BLaER1 (cell line): ENCODE results near the gene CYRIA.
A peak's percentile ranks its signal among the peaks of the same experiment; 100 is the strongest.

ENCODE experiments used
- H3K27ac ChIP-seq: shearing (Covaris generic); formaldehyde crosslinking; 2 replicates; pipeline ENCODE4 v1.8.1; 2022
- H3K27me3 ChIP-seq: shearing (Covaris generic); formaldehyde crosslinking; 2 replicates; pipeline ENCODE4 v1.8.1; 2022
- H3K36me3 ChIP-seq: shearing (Covaris generic); formaldehyde crosslinking; 2 replicates; pipeline ENCODE4 v1.8.1; 2022
- H3K4me1 ChIP-seq: shearing (Covaris generic); formaldehyde crosslinking; 2 replicates; pipeline ENCODE4 v1.8.1; 2022
- H3K4me2 ChIP-seq: shearing (Covaris generic); formaldehyde crosslinking; 2 replicates; pipeline ENCODE4 v1.8.1; 2022
- H3K4me3 ChIP-seq: shearing (Covaris generic); formaldehyde crosslinking; 2 replicates; pipeline ENCODE4 v1.8.1; 2022
- H3K9ac ChIP-seq: shearing (Covaris generic); formaldehyde crosslinking; 2 replicates; pipeline ENCODE4 v1.8.1; 2022
- H3K9me3 ChIP-seq: shearing (Covaris generic); formaldehyde crosslinking; 2 replicates; pipeline ENCODE4 v1.8.1; 2022
- H4K20me1 ChIP-seq: shearing (Covaris generic); formaldehyde crosslinking; 2 replicates; pipeline ENCODE4 v1.8.1; 2022
- Cebpa-rat ChIP-seq: shearing (Covaris generic); IDR thresholded peaks from 2 replicates; pipeline ENCODE4 v1.8.1; 2022

Gene CYRIA

DNA sequence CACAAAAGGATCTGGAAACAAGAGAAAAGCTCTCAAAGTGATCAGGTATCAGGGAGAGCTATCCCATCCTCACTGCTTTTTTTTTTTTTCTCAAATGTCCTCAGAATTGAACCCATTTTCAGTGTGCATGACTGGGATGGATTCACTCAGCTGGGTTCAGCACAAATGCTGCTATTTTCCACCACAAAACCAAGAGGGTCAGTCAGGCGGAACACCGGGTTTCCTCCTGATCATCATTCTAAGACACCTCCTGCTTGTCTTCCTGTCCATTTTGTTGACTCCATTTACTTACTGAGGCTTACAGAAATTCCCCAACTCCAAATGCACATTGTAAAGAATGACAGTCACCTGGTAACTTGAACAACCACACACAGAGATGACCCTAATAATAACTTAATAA lies 39.9 kb downstream of the CYRIA start:
- H3K9ac ChIP-seq, result peak overlapping the region; percentile 78
- peak overlapping the region; percentile 95 for H3K27ac ChIP-seq
- peak overlapping the region; percentile 96 for H3K4me2 ChIP-seq
- H3K4me3 ChIP-seq, result peak overlapping the region; percentile 59
- H3K36me3 ChIP-seq, result 0 out of 2 replicates have a peak, but pooled peaks cover 3% of the 10 kb centered on the region
- H3K4me1 ChIP-seq, result peaks cover 100% of the 10 kb centered on the region
- no peaks in the 10 kb centered on the region for H3K9me3 ChIP-seq
- no peaks in the 10 kb centered on the region for H4K20me1 ChIP-seq
- H3K27me3 ChIP-seq, result no peaks in the 10 kb centered on the region
- no peak for TF ChIP-seq Cebpa-rat

DNA sequence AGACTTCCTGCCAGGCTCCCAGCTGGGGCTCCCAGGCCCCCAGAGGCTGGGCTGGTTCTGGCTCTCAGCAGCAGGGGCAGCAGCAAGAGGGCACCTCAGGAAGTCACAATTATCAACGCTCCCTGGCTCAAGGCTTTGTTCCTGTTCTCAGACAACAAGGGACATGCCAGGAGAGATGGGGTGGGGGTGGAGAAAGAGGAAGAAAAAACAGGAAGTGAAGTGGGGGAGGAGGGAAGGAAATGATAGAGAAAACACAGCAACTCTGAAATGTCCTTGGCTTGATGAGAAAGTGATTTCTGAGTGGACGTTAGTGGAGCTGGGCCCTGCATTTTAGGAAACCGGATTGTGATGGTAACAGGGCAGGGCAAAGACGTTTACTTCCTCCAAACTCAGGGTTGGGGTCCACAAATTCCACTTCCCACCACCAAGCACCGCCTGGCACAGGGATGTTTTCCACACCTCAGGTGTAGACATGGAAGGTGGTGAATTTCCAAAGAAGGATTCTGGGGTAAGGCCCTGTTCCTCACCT lies 40.4 kb downstream of the CYRIA start:
- Histone ChIP-seq H3K4me2 (peak overlapping the region; percentile 96), H3K27ac (peak overlapping the region; percentile 95), H3K27me3 (no peaks in the 10 kb centered on the region), H3K9ac (peak overlapping the region; percentile 78), H4K20me1 (no peaks in the 10 kb centered on the region), H3K4me1 (peaks cover 100% of the 10 kb centered on the region), H3K9me3 (no peaks in the 10 kb centered on the region), H3K4me3 (peak overlapping the region; percentile 59), H3K36me3 (peaks cover 8% of the 10 kb centered on the region; the same call in 1 of the 2 replicates)
- TF ChIP-seq Cebpa-rat, result no peak

DNA sequence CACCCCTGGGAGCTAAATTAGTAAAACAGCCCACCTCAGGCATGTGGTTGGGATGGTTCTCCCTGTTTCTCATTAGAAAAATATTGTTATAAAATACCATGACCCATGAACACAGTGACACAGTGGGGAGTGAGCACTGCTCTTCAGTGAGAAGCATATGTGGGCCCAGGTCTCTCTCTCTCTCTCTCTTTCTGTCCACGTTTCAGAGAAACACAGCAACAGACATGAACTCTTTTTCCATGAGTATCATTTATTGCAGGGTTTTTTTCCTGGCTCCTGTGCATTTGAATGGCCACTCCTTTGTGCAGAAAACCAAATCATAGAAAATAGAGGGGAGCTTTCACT lies 41.2 kb downstream of the CYRIA start:
- Histone ChIP-seq H3K4me3 (peak overlapping the region; percentile 59; the same call in 1 of the 2 replicates), H3K4me2 (peak overlapping the region; percentile 96), H3K9me3 (no peaks in the 10 kb centered on the region), H4K20me1 (no peaks in the 10 kb centered on the region), H3K9ac (peak overlapping the region; percentile 78), H3K27ac (peak overlapping the region; percentile 95), H3K4me1 (peaks cover 94% of the 10 kb centered on the region), H3K36me3 (peaks cover 16% of the 10 kb centered on the region; the same call in 1 of the 2 replicates), H3K27me3 (no peaks in the 10 kb centered on the region)
- no peak for TF ChIP-seq Cebpa-rat

DNA sequence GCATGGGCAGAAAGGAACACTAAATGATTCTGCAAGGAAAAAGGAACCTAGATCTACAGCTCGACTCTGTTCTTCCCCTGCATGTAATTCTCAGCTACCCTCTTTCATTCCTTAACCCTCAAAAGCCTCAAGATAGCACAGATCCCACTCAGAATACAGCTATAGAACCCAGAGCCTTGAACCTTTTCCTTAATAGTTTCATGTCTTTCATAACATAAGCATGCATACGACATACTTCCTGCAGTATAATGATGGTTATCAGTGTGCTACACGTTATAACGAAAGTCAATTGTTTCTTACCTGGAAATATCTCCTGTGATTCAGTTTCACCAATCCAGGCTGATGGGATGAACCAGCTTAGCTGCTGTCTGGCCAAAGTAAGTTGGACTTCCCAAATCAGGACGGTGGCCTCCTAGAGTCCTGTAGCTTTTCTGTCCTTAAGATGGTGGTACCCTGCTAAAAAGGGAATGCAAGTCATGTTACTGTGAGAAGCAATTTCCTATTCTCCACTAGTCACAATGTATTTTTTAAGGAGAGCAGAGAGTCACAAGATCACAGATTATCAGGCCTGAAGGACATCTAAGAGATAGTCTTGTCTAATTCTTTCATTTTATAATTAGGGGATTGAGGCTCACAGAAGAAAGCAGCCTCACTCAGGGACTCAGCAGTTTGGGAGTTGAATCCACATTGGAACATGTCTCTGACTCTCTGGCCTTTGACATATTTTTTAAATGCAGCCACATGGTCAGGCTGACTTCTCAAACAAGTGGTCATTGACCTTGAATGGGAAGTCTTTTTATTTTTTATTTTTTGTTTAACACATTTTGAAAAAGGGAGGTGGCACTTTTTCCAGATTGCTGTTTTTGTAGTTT lies 41.8 kb downstream of the CYRIA start:
- peak overlapping the region; percentile 78 for H3K9ac ChIP-seq
- no peaks in the 10 kb centered on the region for H3K27me3 ChIP-seq
- H3K4me1 ChIP-seq, result peaks cover 88% of the 10 kb centered on the region
- H3K4me2 ChIP-seq, result peak overlapping the region; percentile 96
- no peaks in the 10 kb centered on the region for H3K9me3 ChIP-seq
- H4K20me1 ChIP-seq, result no peaks in the 10 kb centered on the region
- peaks cover 22% of the 10 kb centered on the region for H3K36me3 ChIP-seq
- TF ChIP-seq Cebpa-rat, result no peak
- 0 out of 2 replicates have a peak overlapping the region, but pooled peaks have one; percentile 7 for H3K4me3 ChIP-seq
- H3K27ac ChIP-seq, result peak overlapping the region; percentile 95

- 0 out of 2 replicates have a peak overlapping the region, but pooled peaks have one; percentile 7 for H3K4me3 ChIP-seq
- H3K27me3 ChIP-seq, result no peaks in the 10 kb centered on the region
- H4K20me1 ChIP-seq, result no peaks in the 10 kb centered on the region
- peaks cover 30% of the 10 kb centered on the region for H3K36me3 ChIP-seq
- H3K9ac ChIP-seq, result peak overlapping the region; percentile 7; the same call in 1 of the 2 replicates
- peak overlapping the region; percentile 96 for H3K4me2 ChIP-seq
- H3K27ac ChIP-seq, result peak overlapping the region; percentile 95
- TF ChIP-seq Cebpa-rat, result no peak
- peaks cover 83% of the 10 kb centered on the region for H3K4me1 ChIP-seq
- H3K9me3 ChIP-seq, result no peaks in the 10 kb centered on the region
Measured at GRCh38 chr2:16623031-16623430, 42.6 kb downstream of the CYRIA start.

GRCh38 chr2:16622399-16622968 lies 43.1 kb downstream of the CYRIA start:
- peak overlapping the region; percentile 96 for H3K4me2 ChIP-seq
- H3K4me1 ChIP-seq, result peaks cover 83% of the 10 kb centered on the region
- H3K27me3 ChIP-seq, result no peaks in the 10 kb centered on the region
- H3K9ac ChIP-seq, result peak overlapping the region; percentile 7; the same call in 1 of the 2 replicates
- peaks cover 31% of the 10 kb centered on the region for H3K36me3 ChIP-seq
- peak overlapping the region; percentile 95 for H3K27ac ChIP-seq
- H4K20me1 ChIP-seq, result no peaks in the 10 kb centered on the region
- no peak for TF ChIP-seq Cebpa-rat
- no peaks in the 10 kb centered on the region for H3K9me3 ChIP-seq
- 0 out of 2 replicates have a peak overlapping the region, but pooled peaks have one; percentile 7 for H3K4me3 ChIP-seq

DNA sequence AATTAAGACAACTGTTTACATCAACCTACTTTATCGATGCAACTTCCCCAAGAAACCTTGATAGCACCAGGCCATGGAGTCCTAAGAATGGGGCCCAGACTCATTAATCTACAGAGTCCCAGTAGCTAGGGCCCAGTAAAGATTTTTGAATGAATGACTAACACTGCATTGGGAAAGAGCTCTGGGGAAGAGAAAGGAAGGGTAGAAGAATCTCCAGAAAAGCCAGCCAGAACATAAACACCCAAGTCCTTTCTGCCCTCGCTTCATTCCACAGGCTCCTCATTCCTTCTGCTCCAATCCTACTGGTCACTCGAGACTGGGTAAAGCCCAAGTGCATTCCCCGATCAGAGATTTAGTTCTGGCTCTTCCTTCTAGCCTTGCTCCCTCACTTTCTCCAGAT lies 44.3 kb downstream of the CYRIA start:
- Histone ChIP-seq H3K4me3 (no peak overlapping the region), H3K9ac (no peak overlapping the region), H3K27ac (peak overlapping the region; percentile 95), H3K4me2 (peak overlapping the region; percentile 96), H4K20me1 (no peaks in the 10 kb centered on the region), H3K4me1 (peaks cover 78% of the 10 kb centered on the region), H3K36me3 (peaks cover 33% of the 10 kb centered on the region), H3K9me3 (no peaks in the 10 kb centered on the region), H3K27me3 (no peaks in the 10 kb centered on the region)
- TF ChIP-seq Cebpa-rat, result no peak

DNA sequence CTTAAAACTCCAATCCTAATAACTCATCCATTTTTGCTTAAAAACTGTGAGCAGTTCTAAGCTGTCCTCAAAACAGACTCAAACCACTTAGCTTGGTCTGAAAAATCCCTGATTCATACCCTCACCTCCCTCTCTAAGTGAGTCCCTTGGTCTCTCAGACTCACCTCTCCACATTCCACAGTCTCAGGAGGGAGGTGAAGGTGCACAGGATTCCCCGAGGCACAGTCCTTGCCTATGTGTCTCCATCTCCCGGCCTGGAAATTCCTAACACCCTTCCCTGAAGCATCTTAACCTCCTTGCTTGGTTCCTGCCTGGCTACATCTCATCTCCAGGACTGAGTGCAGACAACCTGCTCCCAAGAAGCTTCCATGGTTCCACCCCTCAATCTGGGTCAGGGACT lies 45.0 kb downstream of the CYRIA start:
- peak overlapping the region; percentile 96 for H3K4me2 ChIP-seq
- H3K36me3 ChIP-seq, result peaks cover 39% of the 10 kb centered on the region
- no peaks in the 10 kb centered on the region for H3K27me3 ChIP-seq
- H3K9me3 ChIP-seq, result no peaks in the 10 kb centered on the region
- peaks cover 70% of the 10 kb centered on the region for H3K4me1 ChIP-seq
- no peak overlapping the region for H3K4me3 ChIP-seq
- no peak overlapping the region for H3K9ac ChIP-seq
- TF ChIP-seq Cebpa-rat, result no peak
- H4K20me1 ChIP-seq, result no peaks in the 10 kb centered on the region
- peak overlapping the region; percentile 95 for H3K27ac ChIP-seq

GRCh38 chr2:16619576-16620245 lies 45.9 kb downstream of the CYRIA start:
- Histone ChIP-seq H3K27ac (no peak overlapping the region), H3K9ac (no peak overlapping the region), H3K36me3 (peaks cover 41% of the 10 kb centered on the region), H3K27me3 (no peaks in the 10 kb centered on the region), H4K20me1 (no peaks in the 10 kb centered on the region), H3K4me2 (no peak overlapping the region), H3K9me3 (no peaks in the 10 kb centered on the region), H3K4me3 (no peak overlapping the region), H3K4me1 (peaks cover 67% of the 10 kb centered on the region)
- no peak for TF ChIP-seq Cebpa-rat
